Astrocyte of the spinal cord (primary cell): ENCODE data around the gene BCL2.

ENCODE experiments used
- DNase-seq: peaks from one replicate; pipeline ENCODE4 v3.0.0; 2011; ENCODE audit warnings: low read depth, low spot score
- H3K4me3 ChIP-seq: 2 replicates; pipeline ENCODE4 v1.5.1; 2011; ENCODE audit warnings: low read depth, mild to moderate bottlenecking, low read length, moderate library complexity
- CTCF ChIP-seq: IDR thresholded peaks from 2 replicates; pipeline ENCODE4 v1.5.1; 2012; ENCODE audit warnings: low read depth, mild to moderate bottlenecking, low read length, inconsistent platforms
- in situ Hi-C: cut with HindIII; loops from 2 replicates; pipeline ENCODE4 v1.10.0; 2017; ENCODE audit warnings: low sequenced_read_pairs

BCL2 gene

DNA sequence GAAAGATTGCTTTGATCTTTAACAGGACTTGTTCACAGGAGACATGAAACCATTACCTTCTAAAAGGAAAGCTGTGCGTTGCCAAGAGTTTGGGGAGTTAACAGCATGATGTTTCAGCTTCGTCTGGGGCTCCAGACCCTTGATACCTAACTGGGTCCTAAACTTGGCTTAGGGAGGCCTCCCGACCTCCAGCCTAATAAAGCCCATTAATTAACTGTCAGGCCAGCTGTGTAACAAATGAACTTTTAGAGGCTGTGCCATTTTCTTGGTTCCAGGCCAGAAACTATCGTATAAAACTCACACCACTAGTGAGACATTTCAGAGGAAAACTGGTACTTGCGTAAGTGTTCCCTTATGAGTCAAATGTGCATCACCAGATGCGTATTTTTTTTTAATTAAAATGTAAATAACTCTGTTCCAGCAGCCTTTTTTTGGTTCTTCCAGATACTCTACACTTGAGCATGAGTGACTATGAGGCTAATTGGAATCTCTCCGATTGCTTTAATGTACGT lies 236.5 kb downstream of the BCL2 start:
- no peak overlapping the region for H3K4me3 ChIP-seq
- no peak for TF ChIP-seq CTCF
- peak; percentile 18 for DNase-seq
- in situ Hi-C loops = no loop called here

DNA sequence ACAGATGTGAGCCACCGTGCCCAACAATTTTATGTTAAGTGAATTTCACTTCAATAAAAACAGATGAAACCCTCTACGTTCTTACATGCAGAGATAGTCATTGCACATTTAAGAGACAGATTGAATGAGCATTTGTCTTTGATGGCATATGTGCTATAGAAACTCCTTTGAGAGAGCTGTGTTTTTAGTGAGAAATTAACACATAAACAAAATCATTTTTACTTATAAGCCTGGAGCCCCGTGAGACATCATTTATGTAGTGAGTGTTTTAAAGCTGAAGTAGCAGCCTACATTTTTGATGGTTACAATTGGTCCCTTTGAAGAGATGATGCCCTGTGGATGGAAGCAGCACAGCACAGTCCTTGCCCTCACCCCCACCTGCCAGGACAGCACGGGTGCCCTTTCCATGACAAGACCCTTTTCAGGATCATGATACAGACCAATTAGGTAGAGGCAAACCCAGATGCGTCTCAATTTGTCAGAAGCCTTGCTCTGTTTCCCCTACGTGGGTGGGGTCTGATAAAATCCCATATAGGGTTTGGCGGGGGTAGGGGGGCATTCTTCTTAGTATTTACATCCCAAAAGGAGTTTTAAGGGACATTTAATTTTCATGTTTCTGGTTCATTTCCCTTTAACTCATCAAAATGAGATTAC lies 237.1 kb downstream of the BCL2 start:
- DNase-seq = no peak
- no peak overlapping the region for H3K4me3 ChIP-seq
- in situ Hi-C loops = no loop called here
- TF ChIP-seq CTCF = no peak

- no peak for DNase-seq
Observed at GRCh38 chr18:63079114-63079513, 240.5 kb downstream of the BCL2 start.

DNA sequence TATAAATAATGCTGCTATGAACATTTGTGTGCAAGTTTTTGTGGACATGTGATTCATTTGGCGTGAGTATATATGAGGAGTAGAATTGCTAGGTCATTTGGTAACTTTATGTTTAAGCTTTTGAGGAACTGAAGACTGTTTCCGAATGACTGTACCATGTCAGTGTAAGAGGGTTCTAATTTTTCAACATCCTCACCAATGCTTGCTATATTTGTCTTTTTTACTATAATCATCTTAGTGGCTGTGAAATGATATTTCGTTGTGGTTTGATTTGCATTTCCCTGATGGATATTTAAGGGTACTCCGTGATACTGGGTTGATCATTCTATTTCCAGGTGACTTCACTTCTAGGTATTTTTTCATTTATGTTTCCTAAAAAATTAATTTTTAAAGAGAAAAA lies 241.1 kb downstream of the BCL2 start:
- in situ Hi-C loops = no loop called here
- no peak for TF ChIP-seq CTCF
- DNase-seq = no peak

More at GRCh38 chr18:63079114-63079513, 240.5 kb downstream of the BCL2 start:
- no peak for TF ChIP-seq CTCF
- H3K4me3 ChIP-seq = no peak overlapping the region
- in situ Hi-C loops = no loop called here

DNA sequence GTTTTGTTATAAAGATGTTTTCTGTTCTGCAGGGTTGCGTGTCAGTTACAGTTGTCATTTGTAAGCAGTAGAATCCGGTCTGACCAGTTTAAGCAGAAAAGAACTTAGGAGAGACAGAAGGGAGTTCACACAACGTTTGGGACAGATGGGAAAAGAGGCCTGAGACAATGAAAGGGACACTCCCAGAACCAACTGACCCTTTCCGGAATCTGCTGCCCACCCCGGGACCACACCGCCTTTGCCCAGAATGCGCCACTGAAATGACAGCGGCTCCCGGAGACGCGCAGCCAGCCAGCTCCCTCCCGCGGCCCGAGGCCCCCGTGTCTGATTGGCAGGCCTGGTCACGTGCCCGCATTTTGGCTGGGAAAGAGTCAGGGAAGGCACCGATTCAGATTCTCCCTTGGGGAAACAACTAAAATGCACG lies 244.6 kb downstream of the BCL2 start:
- no peak for TF ChIP-seq CTCF
- in situ Hi-C loops = no loop called here
- H3K4me3 ChIP-seq = peak overlapping the region; percentile 46
- peak; percentile 23 for DNase-seq

More for the DNA sequence above, 241.1 kb downstream of the BCL2 start:
- H3K4me3 ChIP-seq = no peak overlapping the region

DNA sequence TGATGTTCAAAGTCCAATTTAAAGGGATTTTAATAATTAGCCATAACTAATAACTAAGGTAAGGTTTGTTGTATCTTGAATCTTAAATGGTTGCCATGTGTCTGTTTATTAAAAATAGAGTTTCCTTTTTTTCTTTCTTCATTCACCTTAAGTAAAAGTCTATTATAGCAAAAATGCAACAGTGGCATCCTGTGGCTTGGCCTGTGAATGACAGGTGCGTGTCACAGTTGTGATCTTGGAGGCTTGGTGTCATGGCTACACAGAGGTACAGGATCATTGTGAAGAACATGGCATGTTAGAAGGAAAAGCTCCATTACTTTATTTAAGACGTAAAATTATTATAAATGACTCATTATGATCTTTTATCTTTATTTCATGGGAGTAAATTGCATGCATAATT lies 246.1 kb downstream of the BCL2 start:
- no peak for TF ChIP-seq CTCF
- no peak for DNase-seq
- in situ Hi-C loops = no loop called here
- no peak overlapping the region for H3K4me3 ChIP-seq
